Superior temporal gyrus (tissue), 1 donor: ENCODE results near the gene PIGH.
A peak's percentile ranks its signal among the peaks of the same experiment; 100 is the strongest.
"Not testable (repeated sequence)": the region's sequence is repeated elsewhere in the genome, so short reads cannot be mapped to it uniquely, and the experiment has no call there.

Source experiments
- DNase-seq: peaks from one replicate; pipeline ENCODE4 v3.0.0-alpha.2; 2016; ENCODE audit errors: extremely low spot score

PIGH gene

DNA sequence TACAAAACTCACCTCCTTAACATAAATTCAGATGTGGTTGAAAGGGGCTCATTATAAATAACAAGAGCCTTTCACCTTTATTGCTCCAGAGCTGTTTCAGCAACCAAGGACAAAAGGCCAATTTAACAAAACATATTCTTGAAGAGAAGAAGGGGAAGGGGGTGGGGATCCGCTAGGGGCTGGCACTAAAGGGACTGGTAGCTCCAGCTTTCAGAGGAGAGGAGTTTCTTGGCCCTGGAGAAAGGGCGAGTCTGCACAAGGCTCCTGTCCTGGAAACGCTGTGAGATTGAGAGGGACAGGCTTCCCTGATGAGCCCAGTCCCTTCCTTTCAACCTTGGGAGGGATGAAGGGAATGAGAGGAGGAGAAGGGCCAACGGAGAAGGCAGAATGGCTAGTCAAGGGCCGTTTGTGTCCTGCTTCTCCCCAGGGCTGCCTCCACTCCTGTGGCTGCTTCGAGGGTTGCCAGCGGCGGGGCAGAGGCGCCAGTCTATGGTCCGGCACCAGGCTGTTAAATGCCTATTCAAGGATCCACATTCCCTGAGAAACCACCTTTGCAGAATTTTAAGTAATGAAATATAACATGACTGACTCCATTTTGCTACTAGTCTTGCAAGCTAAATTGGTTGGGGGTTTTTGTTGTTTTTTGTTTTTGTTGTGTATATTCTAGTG, 9.7 kb upstream of the PIGH start:
- DNase-seq = no peak

- DNase-seq = no peak
Observed at GRCh38 chr14:67607646-67608045, 7.6 kb upstream of the PIGH start.

GRCh38 chr14:67602995-67603545, 3.0 kb upstream of the PIGH start:
- no peak for DNase-seq

DNA sequence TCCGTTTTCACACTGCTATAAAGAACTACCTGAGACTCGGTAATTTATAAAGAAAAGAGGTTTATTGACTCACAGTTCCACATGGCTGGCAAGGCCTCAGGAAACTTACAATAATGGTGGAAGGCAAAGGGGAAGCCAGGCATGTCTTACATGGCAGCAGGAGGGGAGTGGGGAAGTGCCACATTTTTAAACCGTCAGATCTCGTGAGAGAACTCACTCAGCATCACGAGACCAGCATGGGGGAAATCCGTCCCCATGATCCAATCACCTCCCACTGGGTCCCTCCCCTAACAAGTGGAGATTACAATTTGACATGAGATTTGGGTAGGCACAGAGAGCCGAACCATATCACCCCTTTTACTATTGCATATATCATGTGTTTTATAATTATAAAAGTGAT, 2.0 kb upstream of the PIGH start:
- DNase-seq = no peak

DNA sequence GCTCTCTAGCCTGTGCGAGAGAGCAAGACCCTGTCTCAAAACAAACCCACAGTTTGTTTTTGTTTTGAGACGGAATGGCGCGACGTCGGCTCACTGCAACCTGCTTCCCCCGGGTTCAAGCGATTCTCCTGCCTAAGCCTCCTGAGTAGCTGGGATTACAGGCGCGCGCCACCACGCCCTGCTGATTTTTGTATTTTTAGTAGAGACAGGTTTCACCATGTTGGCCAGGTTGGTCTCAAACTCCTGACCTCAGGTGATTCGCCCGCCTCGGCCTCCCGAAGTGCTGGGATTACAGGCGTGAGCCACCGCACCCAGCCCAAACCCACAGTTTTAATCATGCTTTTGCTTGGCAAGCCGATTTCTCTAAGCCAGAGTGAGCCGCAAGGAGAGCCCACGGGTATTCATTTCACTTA, 500 bp upstream of the PIGH start:
- DNase-seq = not testable (repeated sequence)

DNA sequence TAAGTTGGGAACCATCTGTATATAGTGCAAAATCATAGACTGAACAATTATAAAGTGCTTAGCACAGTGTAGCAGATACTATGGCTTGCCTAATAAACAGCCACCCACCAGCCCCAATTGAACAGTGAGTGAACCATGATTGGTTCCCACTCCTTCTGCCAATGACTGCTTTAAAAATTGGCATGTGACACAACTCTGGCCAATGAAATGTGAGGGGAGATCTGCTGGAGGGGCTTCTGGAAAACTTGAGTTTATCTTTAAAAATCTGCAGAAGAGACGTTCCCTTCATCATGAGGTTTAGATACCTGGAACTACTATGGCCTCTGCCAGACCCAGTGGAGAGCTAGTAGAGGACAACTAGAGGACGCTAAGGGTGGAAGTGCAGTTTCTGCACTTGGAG, 4.7 kb downstream of the PIGH start:
- no peak for DNase-seq

GRCh38 chr14:67593650-67594049, 6.4 kb downstream of the PIGH start:
- not testable (repeated sequence) for DNase-seq

GRCh38 chr14:67589204-67589770, 10.8 kb downstream of the PIGH start:
- no peak for DNase-seq

DNA sequence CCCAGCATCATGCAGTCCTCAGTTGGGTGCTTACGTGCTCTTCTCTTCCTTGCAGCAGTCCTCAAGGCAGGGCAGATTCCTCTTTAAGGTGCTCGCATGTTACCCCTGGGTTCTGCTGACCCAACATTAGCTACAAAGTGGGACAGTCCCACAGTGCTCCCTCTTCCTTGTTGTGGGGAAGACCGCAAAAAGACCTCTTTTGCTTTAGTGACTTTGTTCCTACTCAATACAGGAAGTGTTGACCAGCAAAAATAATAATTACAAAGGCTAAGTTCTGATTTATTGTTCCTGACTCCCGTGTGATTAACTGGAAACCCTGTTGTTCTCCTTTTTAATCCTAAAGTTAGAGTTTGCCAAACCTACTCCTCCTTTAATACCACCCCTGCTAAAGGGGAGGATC, 13.7 kb downstream of the PIGH start:
- DNase-seq = no peak

- no peak for DNase-seq
Observed at GRCh38 chr14:67584978-67585377, 15.1 kb downstream of the PIGH start.

DNA sequence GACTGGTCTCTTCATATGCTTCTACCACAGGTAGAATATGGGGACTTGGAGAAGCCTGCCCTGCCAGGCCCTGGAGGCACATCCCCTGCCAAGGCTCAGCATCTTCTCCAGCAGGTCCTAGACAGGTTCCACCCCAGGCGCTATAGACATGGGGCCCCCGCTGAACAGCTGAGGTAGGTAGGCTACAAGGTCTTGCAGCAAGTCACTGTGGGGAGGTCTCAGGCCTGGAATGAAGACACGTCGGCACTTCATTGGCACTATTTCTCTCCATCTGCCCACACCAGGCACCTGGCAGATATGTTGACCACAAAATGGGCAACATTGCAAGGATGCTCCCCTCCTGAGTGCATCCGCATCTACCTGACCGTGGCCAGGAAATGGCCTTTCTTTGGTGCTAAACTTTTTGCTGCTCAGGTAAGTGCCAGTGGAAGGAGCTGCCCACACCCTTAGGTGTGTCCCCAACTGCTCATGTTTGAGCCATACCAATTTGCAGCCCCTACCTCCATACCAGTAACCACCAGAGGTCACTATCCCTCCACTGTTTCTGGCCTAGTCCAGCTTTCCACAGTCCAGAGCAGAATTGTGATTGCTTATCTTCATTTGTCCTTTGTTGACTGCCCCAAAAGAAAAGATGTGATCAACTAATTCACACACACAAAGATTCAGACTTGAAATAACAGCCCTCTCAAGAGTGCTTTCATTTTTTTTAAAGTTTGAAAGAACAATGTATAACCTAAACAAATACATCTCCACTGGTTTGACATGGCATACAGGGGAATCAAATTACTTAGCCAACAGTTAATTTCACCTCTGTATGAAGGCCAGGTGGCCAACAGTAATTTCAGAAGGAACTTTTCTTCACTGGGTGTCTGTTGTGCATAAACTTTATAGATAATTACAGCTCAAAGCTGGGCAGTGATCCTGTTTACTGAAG, 16.1 kb downstream of the PIGH start:
- DNase-seq = peak; percentile 57

GRCh38 chr14:67582061-67582460, 18.0 kb downstream of the PIGH start:
- DNase-seq = no peak

- no peak for DNase-seq
Observed at GRCh38 chr14:67581643-67582042, 18.4 kb downstream of the PIGH start.

- DNase-seq = no peak
Observed at GRCh38 chr14:67580336-67581171, 19.5 kb downstream of the PIGH start.

DNA sequence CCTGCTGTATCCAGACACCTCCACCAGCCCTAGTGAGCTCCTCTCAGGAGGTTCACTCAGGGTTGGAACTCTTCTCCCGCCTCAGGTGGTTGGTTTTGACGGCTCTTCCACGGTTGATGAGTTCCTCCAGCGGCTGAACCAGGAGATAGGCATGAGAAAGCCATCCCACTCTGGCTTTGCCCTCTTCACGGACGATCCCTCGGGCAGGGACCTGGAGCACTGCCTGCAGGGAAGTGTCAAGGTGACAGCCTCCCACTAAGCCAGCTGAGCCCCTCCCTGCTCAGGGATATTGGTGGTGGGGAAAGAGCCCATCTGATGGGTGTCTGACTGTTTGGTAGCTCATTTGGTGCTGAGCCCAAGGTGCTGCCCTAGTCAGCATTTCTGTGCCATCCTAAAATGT, 20.4 kb downstream of the PIGH start:
- DNase-seq = no peak

DNA sequence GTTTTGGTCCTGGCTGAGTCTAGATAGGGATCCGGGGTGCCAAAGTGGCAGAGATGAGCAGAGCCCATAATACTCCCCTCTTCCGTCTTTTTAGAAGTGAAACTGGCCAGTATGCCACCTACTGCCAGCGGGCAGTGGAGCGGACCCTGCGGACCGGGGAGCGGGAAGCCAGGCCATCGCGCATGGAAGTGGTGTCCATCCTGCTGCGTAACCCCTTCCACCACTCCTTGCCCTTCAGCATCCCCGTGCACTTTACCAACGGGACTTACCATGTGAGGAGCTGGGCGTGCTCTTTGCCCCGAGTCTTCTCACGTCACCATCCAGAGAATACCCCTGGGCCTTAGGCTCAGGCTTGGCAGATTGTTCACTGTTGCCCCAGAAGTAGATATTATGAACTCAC, 21.0 kb downstream of the PIGH start:
- DNase-seq = no peak

DNA sequence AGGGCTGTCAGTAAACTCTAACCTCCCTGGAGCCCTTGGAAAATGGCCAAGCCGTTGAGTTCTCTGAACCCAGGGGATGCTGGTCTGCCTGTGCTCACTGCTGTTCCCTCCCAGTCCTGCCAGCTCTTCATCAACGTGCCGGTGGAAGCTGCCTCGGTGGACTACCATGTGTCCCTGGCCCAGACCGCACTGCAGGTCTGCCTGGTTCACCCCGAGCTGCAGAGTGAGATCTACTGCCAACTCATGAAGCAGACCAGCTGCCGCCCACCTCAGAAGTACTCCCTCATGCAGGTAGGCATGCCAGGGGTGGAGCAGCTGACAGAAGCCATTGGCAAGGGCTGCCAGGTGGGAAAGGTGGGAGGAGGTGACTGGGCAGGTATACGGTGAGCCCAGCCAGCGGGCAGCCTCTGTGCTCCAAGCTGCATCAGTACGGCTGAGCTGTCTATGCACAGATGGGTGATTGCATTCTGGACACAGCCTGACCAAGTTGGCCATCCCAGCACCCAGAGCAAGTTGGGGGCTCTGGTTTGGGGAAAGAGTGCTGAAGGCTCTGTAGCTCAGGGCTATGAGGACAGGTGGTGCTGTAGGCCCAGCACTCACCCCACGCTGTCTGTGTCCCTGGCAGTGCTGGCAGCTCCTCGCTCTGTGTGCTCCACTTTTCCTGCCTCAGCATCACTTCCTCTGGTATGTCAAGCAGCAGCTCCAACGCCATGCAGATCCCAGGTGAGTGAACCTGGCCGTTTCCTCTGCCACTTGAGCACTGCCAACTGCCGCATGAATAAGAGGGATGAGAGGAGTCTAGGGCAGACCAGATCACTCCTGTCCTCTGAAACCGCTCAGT, 21.9 kb downstream of the PIGH start:
- no peak for DNase-seq

GRCh38 chr14:67577181-67577808, 22.8 kb downstream of the PIGH start:
- DNase-seq = no peak

DNA sequence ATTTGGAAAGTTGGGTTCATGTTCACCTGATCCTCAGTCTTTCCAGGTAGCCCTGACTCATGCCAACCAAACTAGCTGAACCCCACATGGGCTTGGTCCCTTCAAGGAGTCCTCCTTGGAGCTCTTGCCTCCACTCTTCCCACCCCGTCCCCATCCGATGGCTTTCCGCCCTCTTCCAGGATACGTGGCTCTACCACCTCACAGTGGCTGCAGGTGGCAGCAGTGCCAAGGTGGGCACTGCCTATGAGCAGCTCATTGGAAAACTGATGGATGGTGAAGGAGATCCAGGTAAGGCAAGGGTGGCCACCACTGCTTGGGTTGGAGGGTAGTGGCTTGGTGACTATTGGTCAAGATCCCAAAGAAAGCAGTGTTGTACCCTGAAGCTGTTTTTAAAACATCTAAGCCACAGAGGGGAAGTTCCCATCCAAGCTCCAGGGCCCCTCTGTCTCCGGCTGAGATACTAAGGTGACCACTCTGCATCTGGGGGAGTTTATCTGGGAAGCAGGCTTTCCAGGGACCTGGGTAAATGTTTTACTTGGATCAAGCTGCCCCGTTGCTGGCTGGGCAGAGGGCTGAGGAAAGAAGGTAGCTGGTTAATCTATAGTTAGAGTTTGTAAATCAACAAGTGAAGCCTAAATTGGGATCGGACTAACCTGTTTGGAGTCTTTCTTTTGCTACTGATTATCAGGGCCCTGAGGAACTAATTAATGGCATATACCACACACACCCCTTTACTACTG, 23.7 kb downstream of the PIGH start:
- no peak for DNase-seq
